Adipocyte (in vitro differentiated cells): Measurements from ENCODE around the gene ARMC10.
"Not testable (repeated sequence)": the region's sequence is repeated elsewhere in the genome, so short reads cannot be mapped to it uniquely, and the experiment has no call there.

ENCODE experiments used
- DNase-seq: peaks from one replicate; pipeline ENCODE4 v3.0.0-alpha.2; 2015; ENCODE audit warnings: low read depth
- H3K27me3 ChIP-seq: replicated peaks from 2 replicates; pipeline ENCODE4 v1.7.0; 2013; ENCODE audit warnings: mild to moderate bottlenecking, low read length, moderate library complexity; ENCODE audit not compliant: control insufficient read depth, insufficient read depth
- H3K36me3 ChIP-seq: 2 replicates; pipeline ENCODE4 v1.7.0; 2013; ENCODE audit warnings: low read length, mild to moderate bottlenecking, moderate library complexity; ENCODE audit not compliant: control insufficient read depth, insufficient read depth, severe bottlenecking
- H3K4me1 ChIP-seq: 2 replicates; pipeline ENCODE4 v1.7.0; 2013; ENCODE audit warnings: mild to moderate bottlenecking, low read length, moderate library complexity; ENCODE audit not compliant: control insufficient read depth, insufficient read depth
- H3K4me3 ChIP-seq: 2 replicates; pipeline ENCODE4 v1.7.0; 2013; ENCODE audit warnings: mild to moderate bottlenecking, low read length, moderate library complexity
- H3K9ac ChIP-seq: 2 replicates; pipeline ENCODE4 v1.7.0; 2013; ENCODE audit warnings: mild to moderate bottlenecking, low read length, moderate library complexity
- H3K9me3 ChIP-seq: 2 replicates; pipeline ENCODE4 v1.7.0; 2013; ENCODE audit warnings: mild to moderate bottlenecking, low read length, moderate library complexity; ENCODE audit not compliant: control insufficient read depth

The ARMC10 gene

DNA sequence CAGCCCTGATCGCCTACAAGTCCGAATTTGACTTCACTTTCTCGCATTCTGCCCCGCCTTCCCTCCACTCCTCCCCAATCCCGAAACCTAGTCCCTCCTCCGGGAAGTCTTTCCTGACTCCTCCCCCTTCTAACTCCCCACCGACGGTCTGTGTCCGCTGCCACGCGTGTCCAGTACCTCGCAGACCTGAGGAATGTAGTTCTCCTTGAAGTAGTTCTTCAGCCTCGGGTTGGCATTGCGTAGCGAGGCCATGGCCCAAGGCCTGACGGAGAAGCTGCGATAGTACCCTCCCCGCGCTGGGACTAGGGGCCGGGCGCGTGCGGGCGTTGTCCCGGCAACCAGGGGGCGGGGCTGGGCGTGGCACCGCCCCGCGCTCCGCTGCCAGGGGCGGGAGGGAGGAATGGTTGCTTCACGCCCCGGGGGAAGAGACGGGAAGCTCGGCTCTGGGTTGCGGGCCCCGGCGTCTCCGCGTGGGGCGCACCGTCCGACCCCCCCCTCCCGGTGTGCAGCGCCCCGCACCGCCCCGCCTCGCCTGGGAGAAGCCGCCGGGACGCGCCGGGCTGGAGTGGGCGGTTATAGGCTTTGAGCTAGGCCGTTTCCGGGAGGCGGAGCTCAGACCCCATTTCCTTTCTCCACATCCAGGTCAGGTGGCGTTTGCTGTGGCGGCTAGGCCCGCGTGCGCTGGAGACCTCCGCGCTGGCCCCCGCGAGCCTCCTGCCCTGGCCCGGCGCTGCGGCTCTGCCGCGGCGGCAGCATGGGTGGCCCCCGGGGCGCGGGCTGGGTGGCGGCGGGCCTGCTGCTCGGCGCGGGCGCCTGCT lies at the start of gene ARMC10, which contains the start of gene FBXL13:
Gene ARMC10 (plus strand): TSS at position 622 of the 818 bp plus-strand sequence. CDS start 133 bp downstream, at position 755.
Gene FBXL13 (minus strand): TSS at position 278 of the 818 bp plus-strand sequence.
- no peaks in the 10 kb centered on the region for H3K36me3 ChIP-seq
- H3K4me3 ChIP-seq: peak within 1 kb of the TSS; percentile 97
- peak; percentile 97 for DNase-seq
- peaks cover 19% of the 10 kb centered on the region for H3K4me1 ChIP-seq
- H3K9me3 ChIP-seq: no peaks in the 10 kb centered on the region
- H3K9ac ChIP-seq: peak within 1 kb of the TSS; percentile 85
- no peaks in the 10 kb centered on the region for H3K27me3 ChIP-seq

GRCh38 chr7:103025341-103025740 lies 49.6 kb upstream of the ARMC10 start:
- no peaks in the 10 kb centered on the region for H3K36me3 ChIP-seq
- H3K4me1 ChIP-seq: no peaks in the 10 kb centered on the region
- no peak for DNase-seq
- H3K9ac ChIP-seq: no peak overlapping the region
- no peak overlapping the region for H3K4me3 ChIP-seq
- no peaks in the 10 kb centered on the region for H3K27me3 ChIP-seq
- no peaks in the 10 kb centered on the region for H3K9me3 ChIP-seq

- Histone ChIP-seq H3K27me3 (no peaks in the 10 kb centered on the region), H3K4me1 (no peaks in the 10 kb centered on the region), H3K9me3 (no peaks in the 10 kb centered on the region), H3K4me3 (no peak overlapping the region), H3K36me3 (no peaks in the 10 kb centered on the region), H3K9ac (no peak overlapping the region)
- no peak for DNase-seq
These were observed 43.9 kb upstream of the ARMC10 start for GRCh38 chr7:103031024-103031423.

GRCh38 chr7:103031781-103032180 lies 43.2 kb upstream of the ARMC10 start:
- Histone ChIP-seq H3K4me1 (no peaks in the 10 kb centered on the region), H3K4me3 (no peak overlapping the region), H3K9ac (no peak overlapping the region), H3K36me3 (no peaks in the 10 kb centered on the region), H3K27me3 (no peaks in the 10 kb centered on the region), H3K9me3 (no peaks in the 10 kb centered on the region)
- DNase-seq: no peak

DNA sequence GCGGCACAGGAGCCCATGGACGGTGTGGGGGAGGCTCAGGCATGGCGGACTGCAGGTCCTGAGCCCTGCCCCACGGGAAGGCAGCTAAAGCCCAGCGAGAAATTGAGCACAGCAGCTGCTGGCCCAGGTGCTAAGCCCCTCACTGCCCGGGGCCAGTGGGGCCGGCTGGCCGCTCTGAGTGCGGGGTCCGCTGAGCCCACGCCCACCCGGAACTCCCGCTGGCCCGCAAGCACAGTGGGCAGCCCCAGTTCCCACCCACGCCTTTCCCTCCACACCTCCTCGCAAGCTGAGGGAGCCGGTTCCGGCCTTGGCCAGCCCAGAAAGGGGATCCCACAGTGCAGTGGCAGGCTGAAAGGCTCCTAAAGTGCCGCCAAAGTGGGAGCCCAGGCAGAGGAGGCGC lies 40.6 kb upstream of the ARMC10 start:
- H3K4me3 ChIP-seq, H3K27me3 ChIP-seq, DNase-seq, H3K36me3 ChIP-seq, H3K4me1 ChIP-seq, H3K9ac ChIP-seq, H3K9me3 ChIP-seq: not testable (repeated sequence)

DNA sequence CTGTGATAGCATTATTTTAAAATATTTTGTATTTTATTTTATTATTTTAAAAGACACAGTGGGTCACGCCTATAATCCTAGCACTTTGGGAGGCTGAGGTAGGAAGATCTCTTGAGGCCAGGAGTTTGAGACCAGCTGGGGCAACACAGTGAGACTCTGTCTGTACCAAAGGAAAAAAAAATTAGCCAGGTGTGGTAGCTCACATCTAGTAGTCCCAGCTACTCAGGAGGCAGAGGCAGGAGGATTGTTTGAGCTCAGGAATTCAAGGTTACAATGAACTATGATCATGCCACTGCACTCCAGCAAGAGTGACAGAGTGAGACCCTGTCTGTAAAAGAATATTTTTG lies 37.5 kb upstream of the ARMC10 start:
- Histone ChIP-seq H3K27me3 (no peaks in the 10 kb centered on the region), H3K36me3 (no peaks in the 10 kb centered on the region), H3K4me1 (no peaks in the 10 kb centered on the region), H3K9ac (no peak overlapping the region), H3K4me3 (no peak overlapping the region), H3K9me3 (no peaks in the 10 kb centered on the region)
- no peak for DNase-seq

- not testable (repeated sequence) for H3K27me3 ChIP-seq, DNase-seq, H3K4me1 ChIP-seq, H3K36me3 ChIP-seq, H3K4me3 ChIP-seq, H3K9ac ChIP-seq, H3K9me3 ChIP-seq
These were observed 36.9 kb upstream of the ARMC10 start for GRCh38 chr7:103037823-103038739.

DNA sequence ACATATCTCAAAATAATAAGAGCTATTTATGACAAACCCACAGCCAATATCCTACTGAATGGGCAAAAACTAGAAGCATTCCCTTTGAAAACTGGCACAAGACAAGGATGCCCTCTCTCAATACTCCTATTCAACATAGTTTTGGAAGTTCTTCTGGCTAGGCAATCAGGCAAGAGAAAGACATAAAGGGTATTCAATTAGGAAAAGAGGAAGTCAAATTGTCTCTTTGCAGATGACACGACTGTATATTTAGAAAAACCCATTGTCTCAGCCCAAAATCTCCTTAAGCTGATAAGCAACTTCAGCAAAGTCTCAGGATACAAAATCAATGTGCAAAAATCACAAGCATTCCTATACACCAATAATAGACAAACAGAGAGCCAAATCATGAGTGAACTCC lies 33.1 kb upstream of the ARMC10 start:
- H3K36me3 ChIP-seq, H3K9me3 ChIP-seq, DNase-seq, H3K9ac ChIP-seq, H3K27me3 ChIP-seq, H3K4me3 ChIP-seq, H3K4me1 ChIP-seq: not testable (repeated sequence)

- DNase-seq: no peak
- Histone ChIP-seq H3K27me3 (no peaks in the 10 kb centered on the region), H3K4me1 (no peaks in the 10 kb centered on the region), H3K9ac (no peak overlapping the region), H3K36me3 (no peaks in the 10 kb centered on the region), H3K9me3 (peaks cover 19% of the 10 kb centered on the region), H3K4me3 (no peak overlapping the region)
These were observed 26.1 kb upstream of the ARMC10 start for GRCh38 chr7:103048833-103049232.

- H3K4me3 ChIP-seq: no peak overlapping the region
- DNase-seq: no peak
- no peaks in the 10 kb centered on the region for H3K4me1 ChIP-seq
- no peaks in the 10 kb centered on the region for H3K27me3 ChIP-seq
- no peaks in the 10 kb centered on the region for H3K36me3 ChIP-seq
- H3K9me3 ChIP-seq: peaks cover 15% of the 10 kb centered on the region
- no peak overlapping the region for H3K9ac ChIP-seq
These were observed 23.4 kb upstream of the ARMC10 start for GRCh38 chr7:103051519-103051918.

- H3K9ac ChIP-seq, H3K4me3 ChIP-seq, H3K9me3 ChIP-seq, H3K36me3 ChIP-seq, DNase-seq, H3K27me3 ChIP-seq, H3K4me1 ChIP-seq: not testable (repeated sequence)
These were observed 18.9 kb upstream of the ARMC10 start for GRCh38 chr7:103056006-103056405.
